Osteocyte (in vitro differentiated cells): ENCODE data around the gene NOC2L. TPM values are rescaled to one million over a fixed set of nuclear protein-coding genes. Genes with fewer than 3 reads are reported as not detected.
A peak's percentile ranks its signal among the peaks of the same experiment; 100 is the strongest.

Experiments used
- DNase-seq: peaks from one replicate; pipeline ENCODE4 v3.0.0; 2021; ENCODE audit warnings: mixed read lengths; ENCODE audit not compliant: unreplicated experiment; ENCODE audit errors: extremely low spot score
- H3K27ac Mint-ChIP-seq: one replicate; pipeline ENCODE4 v1.8.0; 2021; ENCODE audit warnings: mild to moderate bottlenecking, mixed read lengths; ENCODE audit not compliant: unreplicated experiment
- H3K27me3 Mint-ChIP-seq: one replicate; pipeline ENCODE4 v1.8.0; 2021; ENCODE audit warnings: mixed read lengths; ENCODE audit not compliant: unreplicated experiment
- H3K36me3 Mint-ChIP-seq: one replicate; pipeline ENCODE4 v1.8.0; 2021; ENCODE audit warnings: mixed read lengths; ENCODE audit not compliant: unreplicated experiment
- H3K4me1 Mint-ChIP-seq: one replicate; pipeline ENCODE4 v1.8.0; 2021; ENCODE audit warnings: mixed read lengths; ENCODE audit not compliant: unreplicated experiment
- H3K4me3 Mint-ChIP-seq: one replicate; pipeline ENCODE4 v1.8.0; 2021; ENCODE audit warnings: mild to moderate bottlenecking, moderate library complexity, mixed read lengths; ENCODE audit not compliant: unreplicated experiment
- H3K9me3 Mint-ChIP-seq: one replicate; pipeline ENCODE4 v1.8.0; 2021; ENCODE audit warnings: mixed read lengths; ENCODE audit not compliant: unreplicated experiment
- total RNA-seq: library from RNA; stranded (reverse); gene quantifications from 2 replicates; pipeline ENCODE4 v1.2.1, GENCODE V29; 2021
- TF ChIP-seq, protein P1 (sequence below): fragments of 200-600 bp; sonication (generic); IDR thresholded peaks from 2 replicates; pipeline ENCODE4 v1.5.0; 2021; ENCODE audit warnings: antibody characterized with exemption, mild to moderate bottlenecking, moderate library complexity

The NOC2L gene
- total RNA-seq, 1 donor from 2014 or later = 60.5 TPM

DNA sequence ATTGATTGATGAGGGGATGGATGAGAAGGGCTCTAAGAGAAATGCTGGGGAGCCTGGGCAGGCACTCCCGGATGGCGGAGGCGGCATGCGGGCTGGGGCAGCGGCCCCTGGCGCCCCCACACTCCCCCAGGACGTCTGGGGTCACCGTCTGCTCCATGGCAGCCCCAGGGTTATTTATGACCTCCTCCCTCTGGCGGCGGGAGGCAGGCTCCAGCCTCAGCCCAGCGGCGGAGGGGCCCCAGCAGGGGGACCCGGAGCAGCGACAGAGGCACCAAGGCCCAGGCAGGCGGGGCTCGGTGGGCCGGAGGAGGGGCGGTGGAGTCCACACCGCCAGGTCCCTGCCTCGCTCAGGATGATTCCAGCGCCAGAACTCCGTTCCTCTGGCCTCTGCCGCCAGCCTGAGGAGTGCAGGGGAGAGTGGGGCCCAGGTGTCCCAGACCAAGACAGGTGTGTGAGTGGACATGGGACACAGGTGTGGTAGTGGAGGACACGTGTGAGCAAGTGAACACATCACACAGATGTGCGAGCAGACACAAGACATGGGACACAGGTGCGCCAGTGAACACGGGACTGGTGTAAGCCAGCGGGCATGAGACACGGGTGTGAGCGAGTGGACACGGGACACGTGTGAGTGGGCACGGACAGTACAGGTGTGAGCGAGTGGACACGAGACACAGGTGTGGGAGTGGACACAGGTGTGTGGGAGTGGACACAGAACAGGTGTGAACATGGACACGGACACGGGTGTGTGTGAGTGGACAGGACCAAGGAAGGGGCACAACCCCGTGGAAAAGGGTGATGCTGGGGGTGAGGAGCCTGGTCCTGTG lies 37.8 kb downstream of the NOC2L start:
- Mint-ChIP-seq H3K27ac (no peak overlapping the region), H3K36me3 (no peaks in the 10 kb centered on the region), H3K4me1 (peaks cover 23% of the 10 kb centered on the region), H3K27me3 (peaks cover 10% of the 10 kb centered on the region), H3K4me3 (peak overlapping the region; percentile 22), H3K9me3 (no peaks in the 10 kb centered on the region)
- TF ChIP-seq, protein P1, sequence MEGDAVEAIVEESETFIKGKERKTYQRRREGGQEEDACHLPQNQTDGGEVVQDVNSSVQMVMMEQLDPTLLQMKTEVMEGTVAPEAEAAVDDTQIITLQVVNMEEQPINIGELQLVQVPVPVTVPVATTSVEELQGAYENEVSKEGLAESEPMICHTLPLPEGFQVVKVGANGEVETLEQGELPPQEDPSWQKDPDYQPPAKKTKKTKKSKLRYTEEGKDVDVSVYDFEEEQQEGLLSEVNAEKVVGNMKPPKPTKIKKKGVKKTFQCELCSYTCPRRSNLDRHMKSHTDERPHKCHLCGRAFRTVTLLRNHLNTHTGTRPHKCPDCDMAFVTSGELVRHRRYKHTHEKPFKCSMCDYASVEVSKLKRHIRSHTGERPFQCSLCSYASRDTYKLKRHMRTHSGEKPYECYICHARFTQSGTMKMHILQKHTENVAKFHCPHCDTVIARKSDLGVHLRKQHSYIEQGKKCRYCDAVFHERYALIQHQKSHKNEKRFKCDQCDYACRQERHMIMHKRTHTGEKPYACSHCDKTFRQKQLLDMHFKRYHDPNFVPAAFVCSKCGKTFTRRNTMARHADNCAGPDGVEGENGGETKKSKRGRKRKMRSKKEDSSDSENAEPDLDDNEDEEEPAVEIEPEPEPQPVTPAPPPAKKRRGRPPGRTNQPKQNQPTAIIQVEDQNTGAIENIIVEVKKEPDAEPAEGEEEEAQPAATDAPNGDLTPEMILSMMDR = peak; percentile 55
- DNase-seq = no peak

DNA sequence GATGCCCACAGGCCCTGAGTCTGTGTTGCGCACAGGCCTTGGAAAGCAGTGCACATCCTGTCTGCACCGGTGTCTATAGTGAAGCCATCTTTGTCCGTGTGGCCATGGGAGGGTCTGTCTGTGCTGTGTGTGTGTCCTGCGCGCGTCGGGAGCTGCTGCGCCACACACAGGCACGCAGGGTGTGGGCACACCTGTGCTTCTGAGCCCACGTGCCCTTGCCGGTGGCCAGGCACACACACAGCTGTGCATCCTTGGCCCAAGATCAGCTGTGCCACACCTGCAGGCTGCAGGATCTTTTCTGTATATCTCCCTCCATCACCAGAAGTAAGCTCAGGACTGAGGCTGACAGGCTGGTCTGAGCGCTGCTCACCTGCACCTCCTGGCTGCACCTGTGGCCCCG lies 38.5 kb downstream of the NOC2L start:
- DNase-seq = no peak
- H3K9me3 Mint-ChIP-seq = no peaks in the 10 kb centered on the region
- TF ChIP-seq, protein P1 = no peak
- no peaks in the 10 kb centered on the region for H3K36me3 Mint-ChIP-seq
- peaks cover 23% of the 10 kb centered on the region for H3K4me1 Mint-ChIP-seq
- H3K4me3 Mint-ChIP-seq = no peak overlapping the region
- no peak overlapping the region for H3K27ac Mint-ChIP-seq
- H3K27me3 Mint-ChIP-seq = peaks cover 12% of the 10 kb centered on the region

DNA sequence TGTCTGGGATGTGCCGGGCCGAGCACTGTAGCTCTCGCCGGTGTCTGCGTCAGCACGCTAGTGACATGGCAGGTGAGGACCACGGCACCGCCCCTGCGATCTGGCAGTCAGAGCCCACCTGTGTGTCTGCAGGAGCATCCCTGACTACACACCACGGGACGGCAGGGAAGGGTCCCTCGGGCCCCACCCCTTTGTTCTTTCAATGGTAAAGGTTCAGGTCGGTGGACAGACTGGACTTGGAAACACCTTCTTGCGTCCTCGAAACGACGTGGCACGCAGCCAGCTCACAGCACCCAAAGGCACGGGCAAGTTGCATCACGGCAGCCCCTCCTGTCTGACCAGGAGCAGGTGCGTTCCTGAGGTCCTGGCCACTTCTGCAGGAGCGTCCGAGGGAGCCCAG lies 39.0 kb downstream of the NOC2L start:
- Mint-ChIP-seq H3K36me3 (no peaks in the 10 kb centered on the region), H3K4me1 (peaks cover 23% of the 10 kb centered on the region), H3K9me3 (no peaks in the 10 kb centered on the region), H3K4me3 (no peak overlapping the region), H3K27me3 (peaks cover 15% of the 10 kb centered on the region), H3K27ac (no peak overlapping the region)
- TF ChIP-seq, protein P1 = no peak
- DNase-seq = no peak

DNA sequence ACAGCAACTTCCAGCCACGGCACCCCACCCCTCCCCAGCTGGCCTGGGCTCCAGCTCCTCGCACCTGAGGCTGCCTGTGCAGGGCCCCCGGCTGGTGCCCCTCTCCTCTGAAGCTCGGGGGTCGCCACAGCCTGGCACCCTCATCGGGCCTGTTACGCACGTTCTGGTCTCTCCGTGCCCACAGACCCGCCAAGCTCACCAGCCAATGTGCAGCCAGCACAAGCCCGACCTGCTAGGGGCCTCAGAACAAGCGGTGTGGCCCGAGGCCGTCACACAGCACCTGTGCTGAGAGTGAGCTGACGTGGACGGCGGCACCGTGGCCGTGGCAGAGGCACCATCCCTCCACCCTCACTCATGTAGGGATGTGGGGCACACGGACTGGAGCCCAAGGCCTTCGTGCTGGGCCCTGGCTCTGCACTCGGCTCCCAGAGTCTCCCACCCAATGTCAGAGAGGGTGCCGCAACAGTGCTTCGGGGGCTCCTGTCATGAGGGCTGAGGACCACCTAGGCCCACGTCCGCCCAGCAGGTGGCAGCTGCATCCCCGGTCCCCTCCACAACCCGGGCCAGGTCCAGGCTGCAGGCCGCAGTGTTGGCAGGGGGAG lies 39.7 kb downstream of the NOC2L start:
- Mint-ChIP-seq H3K4me1 (peaks cover 23% of the 10 kb centered on the region), H3K36me3 (no peaks in the 10 kb centered on the region), H3K27ac (no peak overlapping the region), H3K4me3 (no peak overlapping the region), H3K9me3 (no peaks in the 10 kb centered on the region), H3K27me3 (peaks cover 20% of the 10 kb centered on the region)
- no peak for DNase-seq
- TF ChIP-seq, protein P1 = no peak

DNA sequence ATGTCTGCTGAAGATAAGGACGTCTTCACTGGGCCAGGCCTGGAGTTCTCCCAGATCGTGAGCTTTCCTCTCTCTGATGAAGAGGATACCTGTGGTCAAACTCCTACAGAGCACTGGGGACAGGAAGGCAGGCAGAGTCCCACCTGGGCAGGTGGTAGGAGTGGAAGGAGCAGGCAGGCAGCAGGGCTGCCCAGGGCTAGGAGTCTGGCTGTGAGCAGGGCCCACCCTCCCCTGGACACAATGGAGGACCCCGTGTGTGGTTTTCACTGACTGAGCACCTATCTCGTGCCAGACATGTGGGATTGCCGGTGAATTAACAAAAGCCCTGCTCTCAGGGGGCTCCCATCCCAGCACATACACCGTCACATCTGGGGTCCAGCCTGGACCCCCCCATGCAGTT lies 40.2 kb downstream of the NOC2L start:
- peaks cover 23% of the 10 kb centered on the region for H3K27me3 Mint-ChIP-seq
- peaks cover 23% of the 10 kb centered on the region for H3K4me1 Mint-ChIP-seq
- H3K27ac Mint-ChIP-seq = no peak overlapping the region
- no peaks in the 10 kb centered on the region for H3K9me3 Mint-ChIP-seq
- no peaks in the 10 kb centered on the region for H3K36me3 Mint-ChIP-seq
- TF ChIP-seq, protein P1 = no peak
- no peak for DNase-seq
- H3K4me3 Mint-ChIP-seq = no peak overlapping the region
